ENCODE results near the gene C2CD5.

The C2CD5 gene

GRCh38 chr12:22413592-22413991 is 130.8 kb downstream of the C2CD5 start:
- no peak for DNase-seq

- DNase-seq = no peak
Observed at GRCh38 chr12:22412581-22412980, 131.8 kb downstream of the C2CD5 start.

- DNase-seq = no peak
Observed at GRCh38 chr12:22410486-22410885, 133.9 kb downstream of the C2CD5 start.

- no peak for DNase-seq
Observed at GRCh38 chr12:22409377-22410164, 134.8 kb downstream of the C2CD5 start.

- DNase-seq = no peak
Observed at GRCh38 chr12:22408610-22409376, 135.5 kb downstream of the C2CD5 start.

GRCh38 chr12:22407397-22407796 is 136.9 kb downstream of the C2CD5 start:
- no peak for DNase-seq

- DNase-seq = no peak
Observed at GRCh38 chr12:22406627-22407026, 137.7 kb downstream of the C2CD5 start.

GRCh38 chr12:22399464-22400180 is 144.7 kb downstream of the C2CD5 start:
- DNase-seq = no peak
